Upper lobe of left lung (tissue), 6 donors: ENCODE measurements around the gene ZSCAN30. TPM values are rescaled to one million over a fixed set of nuclear protein-coding genes. Genes with fewer than 3 reads are reported as not detected.
A peak's percentile ranks its signal among the peaks of the same experiment; 100 is the strongest.
"Not testable (repeated sequence)": the region's sequence is repeated elsewhere in the genome, so short reads cannot be mapped to it uniquely, and the experiment has no call there.

Experiments
- ATAC-seq, 2 donors: fragments of 200-7000 bp; cut with Tn5 transposase; one replicate each; pipeline ENCODE4 v1.9.1; 2022; ENCODE audit warnings: mild to moderate bottlenecking in 2 of 2, moderate library complexity in 2 of 2; ENCODE audit not compliant: low FRiP score in 2 of 2
- DNase-seq, 2 donors: peaks; one replicate each; pipeline ENCODE4 v3.0.0-alpha.2; 2019 to 2020
- H3K27ac ChIP-seq, 4 donors: fragments of 200-600 bp; sonication (generic); one replicate each; pipeline ENCODE4 v1.5.1; 2016 to 2019
- H3K27me3 ChIP-seq, 4 donors: fragments of 200-600 bp; sonication (generic); one replicate each; pipeline ENCODE4 v1.5.1; 2017 to 2019
- H3K36me3 ChIP-seq, 4 donors: fragments of 200-600 bp; sonication (generic); one replicate each; pipeline ENCODE4 v1.5.1; 2016 to 2019
- H3K4me1 ChIP-seq, 4 donors: fragments of 200-600 bp; sonication (generic); one replicate each; pipeline ENCODE4 v1.5.1; 2018 to 2019
- H3K4me3 ChIP-seq, 4 donors: fragments of 200-600 bp; sonication (generic); one replicate each; pipeline ENCODE4 v1.5.1; 2017 to 2019; ENCODE audit warnings: mild to moderate bottlenecking in 2 of 4, moderate library complexity in 1 of 4
- H3K9me3 ChIP-seq, 4 donors: fragments of 200-600 bp; sonication (generic); one replicate each; pipeline ENCODE4 v1.5.1; 2018 to 2019
- CTCF ChIP-seq, 6 experiments: fragments of 450-650 bp in 4 of 6; fragments of 200-600 bp in 2 of 6; sonication (generic) in 2 of 6; IDR thresholded peaks; one replicate each; pipeline ENCODE4 v1.5.1; 2016 to 2019; ENCODE audit warnings: antibody characterized with exemption in 6 of 6
- EP300 ChIP-seq, 4 donors: sonication (generic); formaldehyde crosslinking; IDR thresholded peaks; one replicate each; pipeline ENCODE4 v1.5.1; 2017; ENCODE audit warnings: antibody characterized with exemption in 4 of 4, control low read depth in 2 of 4
- POLR2A ChIP-seq, 4 donors: fragments of 450-650 bp; IDR thresholded peaks; one replicate each; pipeline ENCODE4 v1.5.1; 2016 to 2017; ENCODE audit warnings: antibody characterized with exemption in 4 of 4, mild to moderate bottlenecking in 2 of 4
- POLR2AphosphoS5 ChIP-seq, 2 donors: sonication (generic); formaldehyde crosslinking; IDR thresholded peaks; one replicate each; pipeline ENCODE4 v1.5.1; 2017; ENCODE audit warnings: antibody characterized with exemption in 2 of 2
- whole genome bisulfite sequencing, 2 donors: methylation state at CpG; one replicate each; pipeline ENCODE4 v1.1.5; 2017 to 2018; 5-methylcytosine and 5-hydroxymethylcytosine counted together
- total RNA-seq, 6 donors: library from RNA; depleted of rRNA in 4 of 6; stranded (reverse); fragments of >200 nt in 4 of 6; gene quantifications; one replicate each; pipeline versions ENCODE4 v1.1.0 to v1.2.1, GENCODE V29; 2016 to 2021
- donor health status: DM: no; HTN: no; CAD: no; lungs with moderate emphysema.
- donor health status: DM: no; HTN: yes; CAD: no; lungs with severe emphysema.

ZSCAN30 gene
- total RNA-seq, 6 donors from 2014 or later = 11.4 to 67.1 (median 14.0) TPM

GRCh38 chr18:35215026-35215425 lies 75.0 kb downstream of the ZSCAN30 start:
- Histone ChIP-seq H3K4me3 (no peak overlapping the region), H3K9me3 (no peaks in the 10 kb centered on the region), H3K27ac (no peak overlapping the region), H3K27me3 (no peaks in the 10 kb centered on the region), H3K36me3 (no peaks in the 10 kb centered on the region), H3K4me1 (peaks cover 0 to 4% (median 0%) of the 10 kb centered on the region in 4 donors)
- no peak for TF ChIP-seq EP300 (IDR thresholded peaks at IDR 0.05)
- TF ChIP-seq POLR2AphosphoS5 (IDR thresholded peaks at IDR 0.05) = no peak
- no peak for TF ChIP-seq POLR2A (IDR thresholded peaks at IDR 0.05)
- TF ChIP-seq CTCF (IDR thresholded peaks at IDR 0.05) = no peak
- 87 to 91% methylated on average over 1 of the region's 1 CpG for WGBS, 2 donors
- ATAC-seq (no peak), DNase-seq (no peak)

GRCh38 chr18:35205746-35206458 lies 84.1 kb downstream of the ZSCAN30 start:
- DNase-seq = peak in 1 of 2 donors; percentile 62
- ATAC-seq = not testable (repeated sequence)
- WGBS, 2 donors = 96 to 97% methylated on average over 18 to 19 of the region's 30 CpGs

GRCh38 chr18:35205199-35205712 lies 84.8 kb downstream of the ZSCAN30 start:
- H3K27ac ChIP-seq = no peak overlapping the region
- no peak overlapping the region for H3K4me3 ChIP-seq
- ATAC-seq (no peak), DNase-seq (no peak)
- TF ChIP-seq POLR2AphosphoS5 (IDR thresholded peaks at IDR 0.05) (no peak), CTCF (IDR thresholded peaks at IDR 0.05) (no peak), POLR2A (IDR thresholded peaks at IDR 0.05) (no peak), EP300 (IDR thresholded peaks at IDR 0.05) (no peak)
- H3K27me3 ChIP-seq = no peaks in the 10 kb centered on the region
- no peaks in the 10 kb centered on the region for H3K4me1 ChIP-seq
- WGBS, 2 donors = 64 to 94% methylated on average over 2 of the region's 2 CpGs
- H3K36me3 ChIP-seq = no peaks in the 10 kb centered on the region
- no peaks in the 10 kb centered on the region for H3K9me3 ChIP-seq

More at GRCh38 chr18:35205746-35206458, 84.1 kb downstream of the ZSCAN30 start:
- not testable (repeated sequence) for H3K9me3 ChIP-seq, H3K4me1 ChIP-seq, H3K36me3 ChIP-seq, H3K4me3 ChIP-seq, H3K27me3 ChIP-seq, H3K27ac ChIP-seq

GRCh38 chr18:35203067-35203466 lies 87.0 kb downstream of the ZSCAN30 start:
- DNase-seq = no peak
- Histone ChIP-seq H3K9me3 (no peaks in the 10 kb centered on the region), H3K4me1 (no peaks in the 10 kb centered on the region), H3K27ac (no peak overlapping the region), H3K27me3 (no peaks in the 10 kb centered on the region), H3K36me3 (no peaks in the 10 kb centered on the region), H3K4me3 (no peak overlapping the region)
- 41 to 47% methylated on average over 3 of the region's 3 CpGs for WGBS, 2 donors
- TF ChIP-seq CTCF (IDR thresholded peaks at IDR 0.05) = no peak
- no peak for TF ChIP-seq POLR2A (IDR thresholded peaks at IDR 0.05)
- no peak for TF ChIP-seq EP300 (IDR thresholded peaks at IDR 0.05)
- TF ChIP-seq POLR2AphosphoS5 (IDR thresholded peaks at IDR 0.05) = no peak
- no peak for ATAC-seq

GRCh38 chr18:35201256-35201931 lies 88.6 kb downstream of the ZSCAN30 start:
- Histone ChIP-seq H3K9me3 (no peaks in the 10 kb centered on the region), H3K27ac (no peak overlapping the region), H3K4me3 (no peak overlapping the region), H3K4me1 (no peaks in the 10 kb centered on the region), H3K36me3 (no peaks in the 10 kb centered on the region), H3K27me3 (no peaks in the 10 kb centered on the region)
- TF ChIP-seq POLR2AphosphoS5 (IDR thresholded peaks at IDR 0.05) (no peak), EP300 (IDR thresholded peaks at IDR 0.05) (no peak), POLR2A (IDR thresholded peaks at IDR 0.05) (no peak), CTCF (IDR thresholded peaks at IDR 0.05) (no peak)
- DNase-seq = no peak
- no peak for ATAC-seq
- 79 to 80% methylated on average over 5 of the region's 5 CpGs for WGBS, 2 donors
